ENCODE results near the gene H3-3A. TPM values are rescaled to one million over a fixed set of nuclear protein-coding genes. Genes with fewer than 3 reads are reported as not detected.

Gene H3-3A
- total and polyA plus RNA-seq, 5 donors from 2014 or later = 408 to 1,137 (median 967) TPM

- peaks cover 32% of the 10 kb centered on the region for H3K27me3 Mint-ChIP-seq
- H3K4me1 ChIP-seq (ENCODE audit: control insufficient read depth, insufficient read depth, low read length, poor library complexity, severe bottlenecking) = peaks cover 12% of the 10 kb centered on the region
- H3K9me3 Mint-ChIP-seq = no peaks in the 10 kb centered on the region
- H3K27me3 ChIP-seq (ENCODE audit: control insufficient read depth, insufficient read depth, low read length) = no peaks in the 10 kb centered on the region
- DNase-seq = peak in 2 of 3 donors; percentile 26 to 40
- H3K4me3 ChIP-seq (ENCODE audit: low read depth, low read length) = peak overlapping the region; percentile 79
- peak overlapping the region; percentile 7 to 91 (median 76) for H3K4me3 Mint-ChIP-seq
- H3K9me3 ChIP-seq (ENCODE audit: control insufficient read depth in 2 of 2, low read length in 2 of 2) = no peaks in the 10 kb centered on the region
- H3K4me1 Mint-ChIP-seq = peaks cover 5 to 16% (median 6%) of the 10 kb centered on the region in 4 donors
- no peaks in the 10 kb centered on the region for H3K36me3 Mint-ChIP-seq
- no peak overlapping the region for H3K27ac ChIP-seq (ENCODE audit: insufficient read depth, low read length, poor library complexity, severe bottlenecking)
- H3K27ac Mint-ChIP-seq = peak overlapping the region in 2 of 3 donors; percentile 66 to 82
- H3K36me3 ChIP-seq (ENCODE audit: control insufficient read depth, insufficient read depth, low read length) = no peaks in the 10 kb centered on the region
- ATAC-seq (ENCODE audit: low read depth in 2 of 2) = peak in 1 of 2 donors; percentile 44
Measured at GRCh38 chr1:226100436-226101391, 38.2 kb downstream of the H3-3A start.

GRCh38 chr1:226104671-226105121 lies 42.2 kb downstream of the H3-3A start:
- DNase-seq = no peak
- Histone ChIP-seq H3K27ac (ENCODE audit: insufficient read depth, low read length, poor library complexity, severe bottlenecking) (no peak overlapping the region), H3K4me1 (ENCODE audit: control insufficient read depth, insufficient read depth, low read length, poor library complexity, severe bottlenecking) (peaks cover 12% of the 10 kb centered on the region), H3K4me3 (ENCODE audit: low read depth, low read length) (no peak overlapping the region), H3K36me3 (ENCODE audit: control insufficient read depth, insufficient read depth, low read length) (no peaks in the 10 kb centered on the region), H3K27me3 (ENCODE audit: control insufficient read depth, insufficient read depth, low read length) (no peaks in the 10 kb centered on the region), H3K9me3 (ENCODE audit: control insufficient read depth in 2 of 2, low read length in 2 of 2) (no peaks in the 10 kb centered on the region)
- Mint-ChIP-seq H3K27me3 (peaks cover 10% of the 10 kb centered on the region), H3K27ac (peak overlapping the region in 1 of 3 donors; percentile 51), H3K36me3 (no peaks in the 10 kb centered on the region), H3K9me3 (no peaks in the 10 kb centered on the region), H3K4me3 (no peak overlapping the region), H3K4me1 (peaks cover 5 to 28% (median 6%) of the 10 kb centered on the region in 4 donors)
- ATAC-seq (ENCODE audit: low read depth in 2 of 2) = no peak

GRCh38 chr1:226107471-226108460 lies 45.2 kb downstream of the H3-3A start:
- Histone ChIP-seq H3K9me3 (ENCODE audit: control insufficient read depth in 2 of 2, low read length in 2 of 2) (no peaks in the 10 kb centered on the region), H3K36me3 (ENCODE audit: control insufficient read depth, insufficient read depth, low read length) (no peaks in the 10 kb centered on the region), H3K27me3 (ENCODE audit: control insufficient read depth, insufficient read depth, low read length) (no peaks in the 10 kb centered on the region), H3K4me1 (ENCODE audit: control insufficient read depth, insufficient read depth, low read length, poor library complexity, severe bottlenecking) (peaks cover 10% of the 10 kb centered on the region), H3K27ac (ENCODE audit: insufficient read depth, low read length, poor library complexity, severe bottlenecking) (peak overlapping the region; percentile 0), H3K4me3 (ENCODE audit: low read depth, low read length) (no peak overlapping the region)
- peaks cover 2% of the 10 kb centered on the region for H3K27me3 Mint-ChIP-seq
- H3K9me3 Mint-ChIP-seq = no peaks in the 10 kb centered on the region
- ATAC-seq (ENCODE audit: low read depth in 2 of 2) (no peak), DNase-seq (no peak)
- peak overlapping the region in 2 of 4 donors; percentile 39 to 56 for H3K4me3 Mint-ChIP-seq
- H3K36me3 Mint-ChIP-seq = no peaks in the 10 kb centered on the region
- H3K27ac Mint-ChIP-seq = peak overlapping the region; percentile 12 to 73 (median 23)
- peaks cover 0 to 24% (median 4%) of the 10 kb centered on the region in 4 donors for H3K4me1 Mint-ChIP-seq

GRCh38 chr1:226108935-226109828 lies 46.7 kb downstream of the H3-3A start:
- H3K9me3 Mint-ChIP-seq = peaks cover 0 to 1% (median 0%) of the 10 kb centered on the region in 7 donors
- H3K27ac Mint-ChIP-seq = peak overlapping the region in 2 of 3 donors; percentile 85 to 92
- H3K4me3 Mint-ChIP-seq = peak overlapping the region; percentile 90 to 96 (median 92)
- peak overlapping the region; percentile 45 for H3K27ac ChIP-seq (ENCODE audit: insufficient read depth, low read length, poor library complexity, severe bottlenecking)
- H3K4me3 ChIP-seq (ENCODE audit: low read depth, low read length) = peak overlapping the region; percentile 41
- no peak for ATAC-seq (ENCODE audit: low read depth in 2 of 2)
- H3K27me3 Mint-ChIP-seq = no peaks in the 10 kb centered on the region
- no peaks in the 10 kb centered on the region for H3K36me3 Mint-ChIP-seq
- no peaks in the 10 kb centered on the region for H3K27me3 ChIP-seq (ENCODE audit: control insufficient read depth, insufficient read depth, low read length)
- H3K36me3 ChIP-seq (ENCODE audit: control insufficient read depth, insufficient read depth, low read length) = no peaks in the 10 kb centered on the region
- H3K9me3 ChIP-seq (ENCODE audit: control insufficient read depth in 2 of 2, low read length in 2 of 2) = no peaks in the 10 kb centered on the region
- H3K4me1 ChIP-seq (ENCODE audit: control insufficient read depth, insufficient read depth, low read length, poor library complexity, severe bottlenecking) = peaks cover 10% of the 10 kb centered on the region
- no peak for DNase-seq
- H3K4me1 Mint-ChIP-seq = peaks cover 0 to 24% (median 4%) of the 10 kb centered on the region in 4 donors

- Histone ChIP-seq H3K36me3 (ENCODE audit: control insufficient read depth, insufficient read depth, low read length) (no peaks in the 10 kb centered on the region), H3K27me3 (ENCODE audit: control insufficient read depth, insufficient read depth, low read length) (no peaks in the 10 kb centered on the region), H3K4me3 (ENCODE audit: low read depth, low read length) (peak overlapping the region; percentile 41), H3K27ac (ENCODE audit: insufficient read depth, low read length, poor library complexity, severe bottlenecking) (peak overlapping the region; percentile 55), H3K4me1 (ENCODE audit: control insufficient read depth, insufficient read depth, low read length, poor library complexity, severe bottlenecking) (peaks cover 10% of the 10 kb centered on the region), H3K9me3 (ENCODE audit: control insufficient read depth in 2 of 2, low read length in 2 of 2) (no peaks in the 10 kb centered on the region)
- peaks cover 0 to 1% (median 0%) of the 10 kb centered on the region in 7 donors for H3K9me3 Mint-ChIP-seq
- peaks cover 0 to 24% (median 4%) of the 10 kb centered on the region in 4 donors for H3K4me1 Mint-ChIP-seq
- H3K27ac Mint-ChIP-seq = peak overlapping the region in 2 of 3 donors; percentile 85 to 92
- peak overlapping the region; percentile 90 to 96 (median 92) for H3K4me3 Mint-ChIP-seq
- no peaks in the 10 kb centered on the region for H3K36me3 Mint-ChIP-seq
- DNase-seq (peak; percentile 44 to 80 (median 59)), ATAC-seq (ENCODE audit: low read depth in 2 of 2) (peak; percentile 57 to 68)
- H3K27me3 Mint-ChIP-seq = no peaks in the 10 kb centered on the region
Measured at GRCh38 chr1:226109829-226110248, 47.3 kb downstream of the H3-3A start.

- Histone ChIP-seq H3K4me3 (ENCODE audit: low read depth, low read length) (peak overlapping the region; percentile 71), H3K36me3 (ENCODE audit: control insufficient read depth, insufficient read depth, low read length) (no peaks in the 10 kb centered on the region), H3K9me3 (ENCODE audit: control insufficient read depth in 2 of 2, low read length in 2 of 2) (no peaks in the 10 kb centered on the region), H3K27me3 (ENCODE audit: control insufficient read depth, insufficient read depth, low read length) (no peaks in the 10 kb centered on the region), H3K4me1 (ENCODE audit: control insufficient read depth, insufficient read depth, low read length, poor library complexity, severe bottlenecking) (peaks cover 10% of the 10 kb centered on the region), H3K27ac (ENCODE audit: insufficient read depth, low read length, poor library complexity, severe bottlenecking) (peak overlapping the region; percentile 55)
- peak overlapping the region; percentile 28 to 91 (median 80) for H3K4me3 Mint-ChIP-seq
- peak; percentile 62 to 65 for ATAC-seq (ENCODE audit: low read depth in 2 of 2)
- H3K27me3 Mint-ChIP-seq = no peaks in the 10 kb centered on the region
- peak; percentile 40 to 71 (median 46) for DNase-seq
- no peak overlapping the region for H3K27ac Mint-ChIP-seq
- H3K4me1 Mint-ChIP-seq = peaks cover 0 to 24% (median 4%) of the 10 kb centered on the region in 4 donors
- H3K36me3 Mint-ChIP-seq = no peaks in the 10 kb centered on the region
- H3K9me3 Mint-ChIP-seq = peaks cover 0 to 1% (median 0%) of the 10 kb centered on the region in 7 donors
Measured at GRCh38 chr1:226110249-226111097, 48.0 kb downstream of the H3-3A start.

Measured in CD4-positive, CD25-positive, alpha-beta regulatory T cell (primary cell).